Gastrocnemius medialis (tissue), 4 donors: ENCODE data around the gene DIPK1B. TPM values are rescaled to one million over a fixed set of nuclear protein-coding genes. Genes with fewer than 3 reads are reported as not detected.

Experiments used
- ATAC-seq, 2 donors: fragments of 150-250 bp; one replicate each; pipeline ENCODE4 v1.9.1; 2016
- DNase-seq, 2 donors: peaks; one replicate each; pipeline ENCODE4 v3.0.0-alpha.2; 2019
- H3K27ac ChIP-seq, 4 donors: fragments of 200-600 bp; sonication (generic); 1 replicate in 1 of 4; 2 replicates in 3 of 4; pipeline ENCODE4 v1.5.1; 2016 to 2018; ENCODE audit warnings: mild to moderate bottlenecking in 2 of 4, moderate library complexity in 1 of 4
- H3K27me3 ChIP-seq, 3 donors: fragments of 200-600 bp; sonication (generic) in 2 of 3; 1 replicate in 1 of 3; 2 replicates in 2 of 3; pipeline versions ENCODE4 v1.5.1 to v1.6.0; 2016 to 2019; ENCODE audit warnings: mild to moderate bottlenecking in 1 of 3, moderate library complexity in 1 of 3
- H3K36me3 ChIP-seq, 2 donors: fragments of 200-600 bp; sonication (generic) in 1 of 2; one replicate each; pipeline ENCODE4 v1.5.1; 2017 to 2018
- H3K4me1 ChIP-seq, 2 donors: fragments of 200-600 bp; sonication (generic) in 1 of 2; one replicate each; pipeline ENCODE4 v1.5.1; 2016 to 2017; ENCODE audit warnings: mild to moderate bottlenecking in 2 of 2
- H3K4me3 ChIP-seq, 4 donors: fragments of 200-600 bp; sonication (generic) in 3 of 4; 1 replicate in 1 of 4; 2 replicates in 3 of 4; pipeline ENCODE4 v1.5.1; 2016 to 2019; ENCODE audit warnings: mild to moderate bottlenecking in 2 of 4
- H3K9me3 ChIP-seq, 3 donors: fragments of 200-600 bp; sonication (generic) in 2 of 3; 1 replicate in 1 of 3; 2 replicates in 2 of 3; pipeline ENCODE4 v1.5.1; 2016 to 2019
- POLR2A ChIP-seq, 2 donors: fragments of 450-650 bp; IDR thresholded peaks; one replicate each; pipeline ENCODE4 v1.6.1; 2017; ENCODE audit warnings: antibody characterized with exemption in 2 of 2, mild to moderate bottlenecking in 2 of 2, moderate library complexity in 2 of 2
- in situ Hi-C, 4 donors: fragments of 200-750 bp; cut with MboI; loops; one replicate each; pipeline versions ENCODE4 v1.15.0 to v1.8.0; 2017; ENCODE audit warnings: low sequenced_read_pairs in 4 of 4
- intact Hi-C: fragments of 100-400 bp; cut with DNase I; formaldehyde crosslinking; loops from one replicate; pipeline ENCODE4 v1.15.1; 2023; ENCODE audit warnings: low total_unique reads
- total RNA-seq, 4 donors: library from RNA; depleted of rRNA; stranded (reverse); fragments of >200 nt; gene quantifications; one replicate each; pipeline versions ENCODE4 v1.1.0 to v1.2.3, GENCODE V29; 2016
- TF ChIP-seq, protein P1 (sequence below), 5 experiments: fragments of 450-650 bp in 3 of 5; fragments of 200-600 bp in 2 of 5; sonication (generic) in 2 of 5; IDR thresholded peaks in 4 of 5; conservative IDR thresholded peaks in 1 of 5; 1 replicate in 4 of 5; 2 replicates in 1 of 5; pipeline ENCODE4 v1.5.1; 2016 to 2019; ENCODE audit warnings: antibody characterized with exemption in 5 of 5, mild to moderate bottlenecking in 3 of 5, moderate library complexity in 3 of 5

The DIPK1B gene
- total RNA-seq, 4 donors from 2014 or later, result 1.8 to 4.6 (median 3.8) TPM

DNA sequence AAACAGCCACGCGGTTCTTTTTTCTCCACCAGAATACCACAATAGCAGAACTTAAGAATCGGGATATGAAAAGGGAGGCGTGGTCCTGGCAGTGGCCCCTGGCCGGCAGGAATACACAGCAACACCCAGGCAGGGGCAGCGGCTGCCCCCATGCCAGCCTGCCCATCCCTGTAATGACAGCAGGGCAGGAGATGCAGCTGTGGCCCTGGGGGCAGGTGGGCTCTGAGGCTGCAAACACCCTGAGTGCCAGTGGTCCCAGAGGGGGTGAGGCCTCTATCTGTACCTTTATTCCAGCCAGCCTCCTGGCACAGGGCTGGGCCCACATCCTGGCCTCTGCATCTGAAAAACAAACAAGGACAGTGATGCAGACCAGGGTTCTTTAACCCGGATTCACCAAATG lies 12.4 kb downstream of the DIPK1B start:
- Histone ChIP-seq H3K9me3 (no peaks in the 10 kb centered on the region), H3K36me3 (peaks cover 0 to 55% of the 10 kb centered on the region in 2 donors), H3K27me3 (no peaks in the 10 kb centered on the region), H3K4me1 (peaks cover 31 to 34% of the 10 kb centered on the region in 2 donors), H3K27ac (no peak overlapping the region), H3K4me3 (no peak overlapping the region)
- DNase-seq, result no peak
- in situ Hi-C loops (no loop called here), intact Hi-C loops (no loop called here)
- ATAC-seq, result no peak
- no peak for TF ChIP-seq POLR2A (IDR thresholded peaks at IDR 0.05)
- TF ChIP-seq, protein P1, sequence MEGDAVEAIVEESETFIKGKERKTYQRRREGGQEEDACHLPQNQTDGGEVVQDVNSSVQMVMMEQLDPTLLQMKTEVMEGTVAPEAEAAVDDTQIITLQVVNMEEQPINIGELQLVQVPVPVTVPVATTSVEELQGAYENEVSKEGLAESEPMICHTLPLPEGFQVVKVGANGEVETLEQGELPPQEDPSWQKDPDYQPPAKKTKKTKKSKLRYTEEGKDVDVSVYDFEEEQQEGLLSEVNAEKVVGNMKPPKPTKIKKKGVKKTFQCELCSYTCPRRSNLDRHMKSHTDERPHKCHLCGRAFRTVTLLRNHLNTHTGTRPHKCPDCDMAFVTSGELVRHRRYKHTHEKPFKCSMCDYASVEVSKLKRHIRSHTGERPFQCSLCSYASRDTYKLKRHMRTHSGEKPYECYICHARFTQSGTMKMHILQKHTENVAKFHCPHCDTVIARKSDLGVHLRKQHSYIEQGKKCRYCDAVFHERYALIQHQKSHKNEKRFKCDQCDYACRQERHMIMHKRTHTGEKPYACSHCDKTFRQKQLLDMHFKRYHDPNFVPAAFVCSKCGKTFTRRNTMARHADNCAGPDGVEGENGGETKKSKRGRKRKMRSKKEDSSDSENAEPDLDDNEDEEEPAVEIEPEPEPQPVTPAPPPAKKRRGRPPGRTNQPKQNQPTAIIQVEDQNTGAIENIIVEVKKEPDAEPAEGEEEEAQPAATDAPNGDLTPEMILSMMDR (IDR thresholded peaks at IDR 0.05 in 4 of 5, conservative IDR thresholded peaks at IDR 0.05 in 1 of 5), result no peak

DNA sequence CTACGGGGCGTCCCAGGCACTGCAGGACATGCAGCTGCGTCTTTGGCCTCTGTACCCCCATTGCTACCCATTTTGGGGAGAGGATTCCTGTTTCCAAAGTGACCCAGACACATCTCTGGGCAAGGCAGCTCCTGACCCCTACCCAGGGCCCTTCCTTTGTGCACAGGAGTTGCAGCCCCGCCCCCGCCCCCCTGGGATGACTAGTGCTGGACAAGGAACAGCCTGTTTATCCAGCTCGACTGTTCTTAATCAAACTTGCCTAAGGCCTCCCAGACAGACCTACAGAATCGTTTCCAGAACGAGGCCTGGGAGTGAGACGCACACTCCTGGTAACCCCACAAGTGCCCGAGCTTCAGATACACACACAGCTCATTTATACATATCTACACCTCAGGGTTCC lies 13.2 kb downstream of the DIPK1B start:
- DNase-seq (no peak), ATAC-seq (no peak)
- peaks cover 31% of the 10 kb centered on the region in 2 donors for H3K4me1 ChIP-seq
- TF ChIP-seq, protein P1 (IDR thresholded peaks at IDR 0.05 in 4 of 5, conservative IDR thresholded peaks at IDR 0.05 in 1 of 5), result no peak
- TF ChIP-seq POLR2A (IDR thresholded peaks at IDR 0.05), result no peak
- in situ Hi-C loops (no loop called here), intact Hi-C loops (no loop called here)
- no peaks in the 10 kb centered on the region for H3K9me3 ChIP-seq
- H3K4me3 ChIP-seq, result peak overlapping the region in 2 of 4 donors; percentile 65 to 68
- H3K27me3 ChIP-seq, result no peaks in the 10 kb centered on the region
- H3K36me3 ChIP-seq, result peaks cover 0 to 55% of the 10 kb centered on the region in 2 donors
- peak overlapping the region in 3 of 4 donors; percentile 62 to 87 (median 86) for H3K27ac ChIP-seq

GRCh38 chr9:136726118-136726517 lies 13.7 kb downstream of the DIPK1B start:
- DNase-seq (no peak), ATAC-seq (no peak)
- peaks cover 0 to 55% of the 10 kb centered on the region in 2 donors for H3K36me3 ChIP-seq
- H3K4me1 ChIP-seq, result peaks cover 31% of the 10 kb centered on the region in 2 donors
- intact Hi-C loops, result no loop called here
- peak overlapping the region; percentile 62 to 87 (median 80) for H3K27ac ChIP-seq
- no peaks in the 10 kb centered on the region for H3K9me3 ChIP-seq
- peak overlapping the region; percentile 65 to 90 (median 76) for H3K4me3 ChIP-seq
- TF ChIP-seq POLR2A (IDR thresholded peaks at IDR 0.05), result no peak
- TF ChIP-seq, protein P1 (IDR thresholded peaks at IDR 0.05 in 4 of 5, conservative IDR thresholded peaks at IDR 0.05 in 1 of 5), result no peak
- no peaks in the 10 kb centered on the region for H3K27me3 ChIP-seq
- in situ Hi-C loops, result no loop called here

DNA sequence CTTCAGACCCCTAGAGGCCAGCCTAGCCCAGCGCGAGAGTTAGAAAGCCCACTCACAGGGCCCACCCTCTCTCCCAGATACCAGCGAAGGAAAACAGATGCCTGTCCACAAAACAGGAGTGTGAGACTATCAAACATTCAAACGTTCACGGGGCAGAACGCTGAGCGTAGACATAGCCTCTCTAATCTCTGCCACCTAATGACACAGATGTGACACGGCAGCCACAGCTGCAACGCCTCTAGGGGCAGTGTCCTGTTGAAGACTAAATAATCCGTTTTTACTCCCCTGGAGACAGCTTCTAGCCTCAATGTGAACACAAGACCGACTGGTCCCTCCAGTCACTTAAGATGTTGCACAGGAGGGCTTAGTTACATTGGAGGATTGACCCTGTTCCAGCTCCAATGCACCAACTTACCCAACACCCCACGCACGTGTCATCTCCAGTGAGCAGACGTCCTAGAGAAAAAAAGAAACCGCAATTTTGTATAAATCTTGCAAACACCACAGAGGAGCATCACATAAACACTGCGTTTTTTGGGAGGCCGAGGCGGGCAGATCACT lies 14.3 kb downstream of the DIPK1B start:
- TF ChIP-seq POLR2A (IDR thresholded peaks at IDR 0.05), result no peak
- TF ChIP-seq, protein P1 (IDR thresholded peaks at IDR 0.05 in 4 of 5, conservative IDR thresholded peaks at IDR 0.05 in 1 of 5), result peak in 4 of 5 experiments; percentile 21 to 37 (median 28)
- intact Hi-C loops (no loop called here), in situ Hi-C loops (no loop called here)
- H3K36me3 ChIP-seq, result peaks cover 0 to 51% of the 10 kb centered on the region in 2 donors
- no peak for DNase-seq
- H3K9me3 ChIP-seq, result no peaks in the 10 kb centered on the region
- H3K4me1 ChIP-seq, result peaks cover 31% of the 10 kb centered on the region in 2 donors
- H3K4me3 ChIP-seq, result peak overlapping the region; percentile 65 to 90 (median 76)
- H3K27ac ChIP-seq, result peak overlapping the region; percentile 62 to 87 (median 80)
- no peaks in the 10 kb centered on the region for H3K27me3 ChIP-seq
- ATAC-seq, result no peak
